ENCODE results near the gene POU2F3.

The POU2F3 gene

DNA sequence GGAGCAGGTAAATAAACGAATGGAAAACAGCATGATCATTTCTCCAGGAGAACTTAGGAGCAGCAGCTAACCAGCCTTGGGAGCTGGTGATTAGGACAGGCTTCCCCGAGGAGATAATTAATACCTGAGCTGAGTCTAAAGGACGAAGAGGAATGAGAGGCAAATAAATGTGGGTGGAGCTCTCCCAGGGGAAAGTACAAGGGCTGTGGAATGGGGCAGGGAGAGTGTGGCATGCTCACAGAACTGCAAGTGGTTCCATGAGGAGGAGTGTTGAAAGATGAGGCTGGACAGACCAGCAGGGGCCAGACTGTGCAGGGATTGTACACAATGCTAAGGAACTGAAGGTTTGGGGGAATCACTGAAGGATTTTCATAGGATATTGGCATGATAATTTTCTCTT is 70.9 kb downstream of the POU2F3 start:
- TF ChIP-seq, protein P1, sequence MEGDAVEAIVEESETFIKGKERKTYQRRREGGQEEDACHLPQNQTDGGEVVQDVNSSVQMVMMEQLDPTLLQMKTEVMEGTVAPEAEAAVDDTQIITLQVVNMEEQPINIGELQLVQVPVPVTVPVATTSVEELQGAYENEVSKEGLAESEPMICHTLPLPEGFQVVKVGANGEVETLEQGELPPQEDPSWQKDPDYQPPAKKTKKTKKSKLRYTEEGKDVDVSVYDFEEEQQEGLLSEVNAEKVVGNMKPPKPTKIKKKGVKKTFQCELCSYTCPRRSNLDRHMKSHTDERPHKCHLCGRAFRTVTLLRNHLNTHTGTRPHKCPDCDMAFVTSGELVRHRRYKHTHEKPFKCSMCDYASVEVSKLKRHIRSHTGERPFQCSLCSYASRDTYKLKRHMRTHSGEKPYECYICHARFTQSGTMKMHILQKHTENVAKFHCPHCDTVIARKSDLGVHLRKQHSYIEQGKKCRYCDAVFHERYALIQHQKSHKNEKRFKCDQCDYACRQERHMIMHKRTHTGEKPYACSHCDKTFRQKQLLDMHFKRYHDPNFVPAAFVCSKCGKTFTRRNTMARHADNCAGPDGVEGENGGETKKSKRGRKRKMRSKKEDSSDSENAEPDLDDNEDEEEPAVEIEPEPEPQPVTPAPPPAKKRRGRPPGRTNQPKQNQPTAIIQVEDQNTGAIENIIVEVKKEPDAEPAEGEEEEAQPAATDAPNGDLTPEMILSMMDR (IDR thresholded peaks at IDR 0.05; ENCODE audit: low read depth, low read length), result no peak
- TF ChIP-seq EZH2phosphoT487 (IDR thresholded peaks at IDR 0.05; ENCODE audit: low read depth), result no peak
- Histone ChIP-seq H2AFZ (ENCODE audit: low read depth, low read length) (no peak overlapping the region), H3K9me3 (ENCODE audit: insufficient read depth, low read length) (no peaks in the 10 kb centered on the region), H3K36me3 (replicated peaks; ENCODE audit: low read depth, low read length) (no peaks in the 10 kb centered on the region), H3K27me3 (ENCODE audit: low read depth, low read length) (peaks cover 34% of the 10 kb centered on the region), H3K4me3 (ENCODE audit: low read length) (no peak overlapping the region), H3K9ac (ENCODE audit: low read length) (no peak overlapping the region), H3K4me2 (ENCODE audit: low read length) (no peak overlapping the region), H3K79me2 (ENCODE audit: low read length) (no peaks in the 10 kb centered on the region), H3K4me1 (ENCODE audit: low read length) (no peaks in the 10 kb centered on the region), H4K20me1 (ENCODE audit: insufficient read depth, low read length) (no peaks in the 10 kb centered on the region), H3K27ac (ENCODE audit: low read length) (no peak overlapping the region)

DNA sequence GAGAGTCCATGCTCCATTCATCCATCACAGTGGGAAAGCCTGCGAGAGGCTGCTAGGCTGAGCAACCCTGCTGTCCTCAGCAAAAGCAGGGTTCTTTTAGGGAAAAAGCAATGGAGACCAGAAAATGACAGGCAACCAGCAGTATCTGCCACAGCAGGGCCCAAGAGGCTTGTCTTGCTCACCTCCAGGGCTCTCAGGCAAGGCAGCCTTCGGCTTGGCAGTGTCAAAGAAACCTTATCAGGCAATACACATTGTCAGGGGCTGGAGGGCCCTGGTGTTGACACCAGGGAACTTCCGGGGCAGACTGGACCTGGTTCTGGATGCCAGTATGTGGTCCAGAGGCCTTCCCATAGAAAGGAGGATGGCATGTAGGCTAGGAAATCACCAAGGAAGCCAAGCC is 74.9 kb downstream of the POU2F3 start:
- H3K36me3 ChIP-seq (replicated peaks; ENCODE audit: low read depth, low read length), result no peaks in the 10 kb centered on the region

DNA sequence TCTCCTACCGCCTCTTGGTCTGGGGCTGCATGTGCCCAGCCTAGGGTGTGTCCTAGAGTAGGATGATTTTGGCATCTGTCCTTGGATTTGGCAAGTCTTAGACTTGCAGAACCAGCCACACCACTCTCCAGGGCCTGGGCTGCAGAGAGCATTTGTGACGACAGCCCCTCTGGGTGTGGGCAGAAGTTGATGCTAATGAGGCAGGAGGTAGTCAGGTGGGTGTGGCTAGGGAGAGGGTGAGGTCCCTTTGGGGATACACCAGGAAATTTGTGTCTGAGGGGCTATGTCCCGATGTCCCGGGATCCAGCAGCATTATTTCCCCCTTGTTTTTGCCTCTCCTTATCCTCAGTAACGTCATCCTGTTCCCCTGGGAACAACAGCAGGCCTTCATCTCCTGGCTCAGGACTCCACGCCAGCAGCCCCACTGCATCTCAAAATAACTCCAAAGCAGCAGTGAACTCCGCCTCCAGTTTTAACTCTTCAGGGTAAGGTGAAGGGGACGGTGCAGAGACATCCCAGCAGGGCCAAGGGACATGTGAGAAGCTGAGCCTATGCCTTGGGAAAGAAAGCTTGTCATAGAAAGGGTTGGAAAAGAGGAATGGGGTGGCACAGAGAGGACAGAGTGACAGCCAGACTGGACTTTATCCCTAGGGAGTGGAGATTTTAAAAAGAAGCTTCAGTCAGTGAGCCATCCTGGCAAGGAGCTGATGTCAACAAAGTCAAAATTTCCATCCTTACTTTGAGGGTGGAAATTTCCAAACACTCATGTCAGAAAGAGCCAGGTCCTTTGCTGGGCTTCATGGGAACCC is 77.1 kb downstream of the POU2F3 start:
- H4K20me1 ChIP-seq (ENCODE audit: insufficient read depth, low read length), result no peaks in the 10 kb centered on the region
- H2AFZ ChIP-seq (ENCODE audit: low read depth, low read length), result no peak overlapping the region

More for the DNA sequence above, 74.9 kb downstream of the POU2F3 start:
- H2AFZ ChIP-seq (ENCODE audit: low read depth, low read length), result no peak overlapping the region
- peaks cover 45% of the 10 kb centered on the region for H3K27me3 ChIP-seq (ENCODE audit: low read depth, low read length)
- H3K9ac ChIP-seq (ENCODE audit: low read length), result no peak overlapping the region
- H3K4me1 ChIP-seq (ENCODE audit: low read length), result no peaks in the 10 kb centered on the region
- no peaks in the 10 kb centered on the region for H3K9me3 ChIP-seq (ENCODE audit: insufficient read depth, low read length)
- H4K20me1 ChIP-seq (ENCODE audit: insufficient read depth, low read length), result no peaks in the 10 kb centered on the region
- no peak overlapping the region for H3K4me2 ChIP-seq (ENCODE audit: low read length)
- no peaks in the 10 kb centered on the region for H3K79me2 ChIP-seq (ENCODE audit: low read length)
- no peak overlapping the region for H3K4me3 ChIP-seq (ENCODE audit: low read length)
- no peak for TF ChIP-seq EZH2phosphoT487 (IDR thresholded peaks at IDR 0.05; ENCODE audit: low read depth)
- TF ChIP-seq, protein P1 (IDR thresholded peaks at IDR 0.05; ENCODE audit: low read depth, low read length), result no peak
- H3K27ac ChIP-seq (ENCODE audit: low read length), result no peak overlapping the region

More for the DNA sequence above, 77.1 kb downstream of the POU2F3 start:
- peaks cover 4% of the 10 kb centered on the region; the same call in 1 of the 2 replicates for H3K4me1 ChIP-seq (ENCODE audit: low read length)
- H3K4me2 ChIP-seq (ENCODE audit: low read length), result no peak overlapping the region
- TF ChIP-seq, protein P1 (IDR thresholded peaks at IDR 0.05; ENCODE audit: low read depth, low read length), result no peak
- TF ChIP-seq EZH2phosphoT487 (IDR thresholded peaks at IDR 0.05; ENCODE audit: low read depth), result no peak
- no peak overlapping the region for H3K9ac ChIP-seq (ENCODE audit: low read length)
- H3K27ac ChIP-seq (ENCODE audit: low read length), result no peak overlapping the region
- H3K27me3 ChIP-seq (ENCODE audit: low read depth, low read length), result peaks cover 30% of the 10 kb centered on the region
- H3K9me3 ChIP-seq (ENCODE audit: insufficient read depth, low read length), result no peaks in the 10 kb centered on the region
- H3K36me3 ChIP-seq (replicated peaks; ENCODE audit: low read depth, low read length), result no peaks in the 10 kb centered on the region
- no peaks in the 10 kb centered on the region for H3K79me2 ChIP-seq (ENCODE audit: low read length)
- H3K4me3 ChIP-seq (ENCODE audit: low read length), result no peak overlapping the region
